SW 1271 (cell line): Measurements from ENCODE around the gene CHST10.

Experiments used
- DNase-seq, 2 experiments: peaks; one replicate each; lab custom pipeline; 2025; lab: John Stamatoyannopoulos, UW

The CHST10 gene

GRCh38 chr2:100416397-100416934 is 1.0 kb downstream of the CHST10 start:
- DNase-seq: no peak

DNA sequence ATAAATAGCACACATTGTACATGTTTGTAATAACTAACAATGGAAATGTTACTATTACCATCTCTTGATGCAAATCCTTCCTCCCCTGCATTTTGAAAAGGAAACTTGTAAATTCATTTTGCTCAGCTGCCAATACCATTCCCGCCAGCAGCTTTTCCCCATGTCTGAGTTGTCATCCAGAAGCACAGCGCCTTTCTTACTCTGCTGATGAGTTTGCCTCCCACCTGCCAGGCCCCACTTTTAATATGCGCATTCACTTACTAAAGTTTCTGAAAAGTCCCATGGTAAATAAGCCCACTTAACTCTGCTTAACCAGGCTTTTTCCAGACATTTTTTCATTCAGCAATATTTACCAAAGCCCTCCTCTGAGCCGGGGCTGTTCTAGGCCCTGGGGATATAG is 3.9 kb downstream of the CHST10 start:
- no peak for DNase-seq

DNA sequence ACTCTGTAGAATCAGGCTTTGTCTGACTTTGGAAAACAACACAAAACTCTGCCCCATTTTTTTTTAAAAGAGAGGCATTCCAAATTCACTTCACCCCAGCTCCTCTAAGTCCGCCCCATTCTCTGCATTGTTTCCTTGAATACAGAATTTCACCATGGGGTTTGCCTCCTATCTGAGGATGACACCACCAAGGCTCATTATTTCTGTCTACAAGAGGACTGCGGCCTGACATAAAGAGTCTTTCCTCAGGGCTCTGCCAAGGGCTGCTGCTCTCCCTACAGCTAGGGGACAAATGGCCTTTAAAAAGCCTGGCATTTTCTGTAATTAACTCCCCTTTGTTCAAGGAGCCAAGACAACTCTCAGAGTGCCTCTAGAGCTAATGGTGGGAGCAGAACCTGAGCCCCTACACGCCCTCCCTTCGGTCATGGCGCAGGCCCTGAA is 4.6 kb downstream of the CHST10 start:
- DNase-seq: no peak

DNA sequence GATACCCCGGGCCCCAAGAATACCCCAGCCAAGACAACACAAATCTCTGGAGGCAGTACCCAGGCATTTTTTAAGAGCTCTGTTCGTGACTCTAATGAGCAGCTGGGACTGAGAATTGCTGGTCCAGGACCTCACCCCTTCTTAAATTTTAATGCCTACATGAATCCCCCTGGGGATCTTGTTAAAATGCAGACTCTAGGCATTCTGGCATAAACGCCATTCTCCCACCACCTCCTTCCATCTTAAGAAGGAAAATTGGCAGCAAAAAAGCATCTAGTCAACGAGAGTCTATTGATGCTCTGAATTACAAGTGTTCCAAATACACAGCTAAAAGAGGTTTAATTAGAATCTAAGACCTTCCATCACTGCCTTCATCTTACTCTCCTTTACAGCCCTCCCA is 5.0 kb downstream of the CHST10 start:
- no peak for DNase-seq

- no peak for DNase-seq
Observed at GRCh38 chr2:100411841-100412292, 5.6 kb downstream of the CHST10 start.

DNA sequence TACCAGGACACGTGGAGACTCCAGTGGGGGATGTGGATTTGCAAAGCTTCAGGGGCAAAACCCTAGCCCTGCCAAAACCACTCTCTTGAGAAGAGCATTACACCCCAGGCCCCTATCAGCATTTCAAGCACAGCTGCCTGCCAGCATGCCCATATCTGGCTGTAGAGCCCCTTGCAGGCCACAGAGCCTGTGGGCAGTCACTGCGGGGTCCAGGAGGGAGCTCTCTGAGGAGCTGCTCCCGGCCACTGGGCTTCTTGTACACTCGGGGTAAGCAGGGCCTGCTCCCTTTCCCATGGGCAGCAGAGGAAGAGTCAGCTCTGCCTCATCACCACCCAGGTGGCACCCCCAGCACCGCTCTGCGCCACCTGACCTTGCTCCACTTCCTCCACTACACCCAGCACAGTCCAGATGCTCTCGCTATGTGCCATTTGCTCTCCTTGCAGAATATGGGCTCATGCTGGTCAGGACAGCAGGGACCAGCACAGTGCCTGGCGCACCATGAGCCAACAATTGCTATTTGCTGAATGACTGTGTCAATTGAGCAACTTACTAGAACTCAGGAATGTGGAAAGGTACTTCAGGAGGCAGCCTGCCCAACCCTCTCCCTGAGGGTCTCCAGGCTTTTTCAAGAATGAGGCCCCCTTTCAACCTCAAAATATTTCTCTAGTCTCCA is 7.4 kb downstream of the CHST10 start:
- no peak for DNase-seq

- DNase-seq: no peak
Observed at GRCh38 chr2:100409461-100409860, 8.0 kb downstream of the CHST10 start.

- no peak for DNase-seq
Observed at GRCh38 chr2:100408941-100409340, 8.5 kb downstream of the CHST10 start.

- no peak for DNase-seq
Observed at GRCh38 chr2:100408104-100408503, 9.4 kb downstream of the CHST10 start.

DNA sequence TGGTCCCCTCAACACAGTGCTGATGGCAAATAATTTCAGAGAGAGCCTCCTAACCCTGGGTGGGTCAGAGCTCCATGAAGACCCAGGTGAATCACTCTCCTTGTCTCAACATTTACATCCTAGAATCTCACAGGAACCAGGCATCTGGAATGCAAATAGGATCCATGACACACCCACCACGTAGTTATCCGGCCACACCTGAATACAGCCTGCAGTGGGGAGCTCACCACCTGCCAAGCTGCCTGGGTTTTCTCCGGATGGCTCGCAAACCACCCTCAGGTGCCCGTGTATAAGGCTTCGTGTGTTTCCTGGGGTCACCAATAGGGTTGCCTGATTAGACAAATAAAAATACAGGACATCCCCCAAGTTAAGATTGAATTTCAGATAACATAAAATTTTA is 9.9 kb downstream of the CHST10 start:
- no peak for DNase-seq

GRCh38 chr2:100407073-100407472 is 10.4 kb downstream of the CHST10 start:
- DNase-seq: no peak

DNA sequence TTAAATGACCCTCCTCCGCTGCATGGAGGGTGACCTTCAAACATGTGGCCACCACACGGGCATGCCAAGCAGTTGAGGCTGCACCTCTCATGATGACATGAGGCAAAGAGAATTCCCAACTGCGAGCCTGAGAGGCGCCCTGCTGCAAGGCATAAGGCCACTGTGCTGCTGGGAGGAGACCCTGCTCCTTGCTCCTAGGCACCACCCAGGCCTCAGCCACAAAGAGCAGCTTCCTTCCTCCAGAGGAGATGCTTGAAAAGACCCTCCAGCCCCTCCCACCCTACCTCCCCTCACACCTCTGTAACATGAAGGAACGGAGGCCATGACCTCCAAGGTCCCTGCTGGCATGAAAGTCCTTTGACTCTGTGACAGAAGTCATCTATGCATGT is 11.4 kb downstream of the CHST10 start:
- no peak for DNase-seq

DNA sequence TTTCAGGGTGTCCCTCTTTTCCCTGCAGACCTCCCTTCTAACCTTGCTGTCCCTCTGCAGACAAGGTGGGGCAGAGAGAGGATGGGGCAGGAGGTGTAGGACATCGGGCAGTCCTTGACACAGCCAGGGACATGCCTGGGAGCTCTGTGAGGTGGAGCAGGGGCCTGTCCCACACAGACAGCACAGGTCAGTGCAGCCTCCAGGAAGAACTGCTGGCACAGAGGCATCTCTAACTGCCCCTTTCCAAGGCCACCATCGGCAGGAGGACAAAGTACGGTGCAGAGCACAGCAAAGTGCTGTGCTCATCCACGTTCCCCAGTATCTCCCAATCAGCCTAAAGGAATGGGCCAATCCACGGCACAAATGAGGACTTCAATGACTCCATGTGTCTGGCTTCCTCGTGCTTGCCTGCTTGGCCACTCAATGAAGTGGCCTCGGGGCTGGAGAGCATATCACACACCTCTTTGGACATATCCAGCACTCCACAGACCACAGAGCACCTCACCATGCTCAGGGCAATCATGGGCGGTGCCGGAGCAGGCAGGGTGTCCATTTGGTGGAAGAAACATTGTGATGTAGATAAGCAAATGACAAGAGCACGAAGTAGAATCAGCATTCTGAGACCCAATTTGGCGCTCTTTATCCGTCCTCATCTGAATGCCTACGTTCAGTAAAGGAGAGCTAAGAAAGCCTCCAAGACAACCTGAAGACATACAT is 11.9 kb downstream of the CHST10 start:
- no peak for DNase-seq

DNA sequence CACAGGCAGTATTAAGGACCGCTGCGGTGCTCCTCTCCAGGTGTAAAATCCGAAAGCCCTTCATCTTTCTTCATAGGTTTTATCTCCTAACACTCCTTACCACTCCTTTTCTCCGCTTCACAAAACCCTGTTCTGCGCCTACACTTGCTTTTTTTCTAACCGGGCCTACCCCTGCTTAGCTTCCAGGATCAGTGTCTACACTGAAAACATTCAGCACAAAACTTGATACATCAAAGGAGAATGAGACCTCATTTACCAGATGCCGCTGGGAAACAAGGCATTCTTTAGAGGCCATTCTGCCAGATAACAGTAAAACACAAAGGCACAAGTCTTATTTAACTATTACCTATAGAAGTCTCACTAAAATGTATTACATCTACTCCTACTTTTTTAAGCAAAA is 13.1 kb downstream of the CHST10 start:
- DNase-seq: no peak

- no peak for DNase-seq
Observed at GRCh38 chr2:100403722-100404121, 13.7 kb downstream of the CHST10 start.

DNA sequence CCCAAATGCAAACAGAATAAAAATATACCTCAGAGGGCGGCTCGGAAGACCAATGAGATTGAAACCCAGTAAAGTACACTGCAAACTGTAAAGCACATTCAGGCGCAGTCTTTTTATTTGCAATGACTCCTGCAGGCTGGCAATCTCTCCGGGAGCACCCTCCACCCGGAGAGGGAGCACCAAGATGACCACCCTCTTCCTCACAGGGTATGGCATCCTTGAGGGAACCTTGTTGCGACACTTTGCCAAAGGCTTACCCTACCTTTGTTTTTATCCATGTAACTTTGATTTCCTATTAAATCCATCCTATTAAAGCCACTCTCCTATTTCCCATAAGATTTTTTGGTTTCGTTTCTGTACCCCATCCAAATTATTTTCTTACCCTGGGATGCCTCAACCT is 16.2 kb downstream of the CHST10 start:
- no peak for DNase-seq

DNA sequence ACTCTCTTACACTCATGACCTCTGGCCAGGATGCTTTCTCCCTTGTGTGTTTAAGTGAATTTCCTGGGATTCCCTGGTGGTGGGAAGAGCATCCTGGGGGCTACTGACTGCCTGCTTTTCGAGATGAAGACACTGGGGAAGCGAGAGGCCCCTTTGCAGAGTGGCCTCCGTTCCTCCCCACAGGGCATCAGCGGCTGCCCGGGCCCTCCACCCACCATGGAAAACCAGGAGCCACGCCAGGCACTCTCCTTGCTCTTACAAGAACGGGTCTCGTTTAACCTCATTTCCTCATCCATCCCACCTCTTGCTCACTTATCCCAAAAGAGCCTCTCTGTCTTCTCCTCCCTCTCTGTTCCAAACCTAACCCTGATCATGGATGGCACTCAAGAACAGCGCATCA is 17.8 kb downstream of the CHST10 start:
- no peak for DNase-seq

DNA sequence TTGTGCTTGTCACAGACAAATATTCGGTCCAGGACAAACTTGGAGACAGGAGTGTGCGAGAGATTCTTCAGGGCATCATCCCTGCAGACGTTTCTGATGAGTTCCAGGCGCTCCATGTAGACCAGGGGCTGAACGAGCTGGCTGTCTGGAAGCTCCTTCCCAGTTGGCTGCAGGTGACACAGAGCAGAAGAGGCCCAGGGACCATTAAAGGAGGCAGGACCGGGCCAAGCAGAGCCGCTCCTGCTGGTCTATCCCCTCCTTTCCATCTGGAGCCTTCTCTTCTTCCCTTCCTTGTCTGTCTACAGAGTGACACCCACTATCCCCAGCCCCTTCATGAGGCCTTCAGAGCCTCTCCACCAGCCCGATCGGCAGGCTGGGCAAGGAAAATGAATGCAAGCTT is 19.5 kb downstream of the CHST10 start:
- no peak for DNase-seq

- no peak for DNase-seq
Observed at GRCh38 chr2:100397118-100397860, 20.2 kb downstream of the CHST10 start.

GRCh38 chr2:100396483-100396882 is 21.0 kb downstream of the CHST10 start:
- no peak for DNase-seq

- DNase-seq: no peak
Observed at GRCh38 chr2:100395532-100396350, 21.7 kb downstream of the CHST10 start.

- DNase-seq: no peak
Observed at GRCh38 chr2:100394111-100394641, 23.3 kb downstream of the CHST10 start.
